Measurements from ENCODE around the gene SLC7A11.

The SLC7A11 gene

GRCh38 chr4:138262030-138262429, 19.9 kb upstream of the SLC7A11 start:
- no peak overlapping the region for H3K4me2 ChIP-seq
- no peak overlapping the region for H3K4me3 ChIP-seq (IDR thresholded peaks at IDR 0.05; ENCODE audit: insufficient read depth, low read depth, low read length)
- H2AFZ ChIP-seq (ENCODE audit: low read depth), result no peak overlapping the region

GRCh38 chr4:138259824-138260223, 17.7 kb upstream of the SLC7A11 start:
- Histone ChIP-seq H3K4me3 (IDR thresholded peaks at IDR 0.05; ENCODE audit: insufficient read depth, low read depth, low read length) (no peak overlapping the region), H3K79me2 (ENCODE audit: insufficient read depth, low read depth) (no peaks in the 10 kb centered on the region), H4K20me1 (ENCODE audit: insufficient read depth) (no peaks in the 10 kb centered on the region), H2AFZ (ENCODE audit: low read depth) (no peak overlapping the region), H3K27me3 (ENCODE audit: insufficient read depth, low read depth) (no peaks in the 10 kb centered on the region), H3K9ac (no peak overlapping the region), H3K4me1 (ENCODE audit: low read depth, poor library complexity, severe bottlenecking) (peaks cover 8% of the 10 kb centered on the region), H3K27ac (no peak overlapping the region), H3K4me2 (no peak overlapping the region), H3K36me3 (ENCODE audit: insufficient read depth) (no peaks in the 10 kb centered on the region)
- TF ChIP-seq, protein P1, sequence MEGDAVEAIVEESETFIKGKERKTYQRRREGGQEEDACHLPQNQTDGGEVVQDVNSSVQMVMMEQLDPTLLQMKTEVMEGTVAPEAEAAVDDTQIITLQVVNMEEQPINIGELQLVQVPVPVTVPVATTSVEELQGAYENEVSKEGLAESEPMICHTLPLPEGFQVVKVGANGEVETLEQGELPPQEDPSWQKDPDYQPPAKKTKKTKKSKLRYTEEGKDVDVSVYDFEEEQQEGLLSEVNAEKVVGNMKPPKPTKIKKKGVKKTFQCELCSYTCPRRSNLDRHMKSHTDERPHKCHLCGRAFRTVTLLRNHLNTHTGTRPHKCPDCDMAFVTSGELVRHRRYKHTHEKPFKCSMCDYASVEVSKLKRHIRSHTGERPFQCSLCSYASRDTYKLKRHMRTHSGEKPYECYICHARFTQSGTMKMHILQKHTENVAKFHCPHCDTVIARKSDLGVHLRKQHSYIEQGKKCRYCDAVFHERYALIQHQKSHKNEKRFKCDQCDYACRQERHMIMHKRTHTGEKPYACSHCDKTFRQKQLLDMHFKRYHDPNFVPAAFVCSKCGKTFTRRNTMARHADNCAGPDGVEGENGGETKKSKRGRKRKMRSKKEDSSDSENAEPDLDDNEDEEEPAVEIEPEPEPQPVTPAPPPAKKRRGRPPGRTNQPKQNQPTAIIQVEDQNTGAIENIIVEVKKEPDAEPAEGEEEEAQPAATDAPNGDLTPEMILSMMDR (conservative IDR thresholded peaks at IDR 0.05; ENCODE audit: low read depth, low read length), result no peak

More at GRCh38 chr4:138262030-138262429, 19.9 kb upstream of the SLC7A11 start:
- no peak overlapping the region for H3K27ac ChIP-seq
- H3K4me1 ChIP-seq (ENCODE audit: low read depth, poor library complexity, severe bottlenecking), result no peaks in the 10 kb centered on the region
- no peaks in the 10 kb centered on the region for H3K79me2 ChIP-seq (ENCODE audit: insufficient read depth, low read depth)
- H3K27me3 ChIP-seq (ENCODE audit: insufficient read depth, low read depth), result no peaks in the 10 kb centered on the region
- H3K9ac ChIP-seq, result no peak overlapping the region
- TF ChIP-seq, protein P1 (conservative IDR thresholded peaks at IDR 0.05; ENCODE audit: low read depth, low read length), result no peak
- H3K36me3 ChIP-seq (ENCODE audit: insufficient read depth), result no peaks in the 10 kb centered on the region
- no peaks in the 10 kb centered on the region for H4K20me1 ChIP-seq (ENCODE audit: insufficient read depth)

DNA sequence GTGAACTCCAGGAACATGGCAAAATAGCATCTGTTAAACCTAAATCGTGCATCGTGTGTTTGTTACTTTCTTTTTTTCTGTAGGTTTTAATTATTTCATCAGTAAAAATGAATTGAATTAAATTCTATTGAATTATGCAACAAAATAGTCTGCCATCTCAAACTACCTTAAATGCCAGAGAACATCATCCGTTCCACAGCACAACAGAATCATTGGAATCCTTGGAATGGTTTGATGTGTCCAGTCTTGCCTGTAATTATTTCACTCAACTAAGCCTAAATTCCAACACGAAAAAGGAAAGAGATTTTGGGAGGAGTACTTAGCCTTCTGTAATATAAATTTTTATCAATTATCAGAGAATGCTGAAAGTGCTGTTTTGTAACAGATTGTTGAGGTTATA, 17.1 kb upstream of the SLC7A11 start:
- Histone ChIP-seq H3K9ac (no peak overlapping the region), H3K4me1 (ENCODE audit: low read depth, poor library complexity, severe bottlenecking) (peaks cover 13% of the 10 kb centered on the region), H3K36me3 (ENCODE audit: insufficient read depth) (no peaks in the 10 kb centered on the region), H3K27me3 (ENCODE audit: insufficient read depth, low read depth) (no peaks in the 10 kb centered on the region), H3K27ac (no peak overlapping the region), H3K79me2 (ENCODE audit: insufficient read depth, low read depth) (no peaks in the 10 kb centered on the region), H2AFZ (ENCODE audit: low read depth) (no peak overlapping the region), H4K20me1 (ENCODE audit: insufficient read depth) (no peaks in the 10 kb centered on the region), H3K4me2 (no peak overlapping the region), H3K4me3 (IDR thresholded peaks at IDR 0.05; ENCODE audit: insufficient read depth, low read depth, low read length) (no peak overlapping the region)
- TF ChIP-seq, protein P1 (conservative IDR thresholded peaks at IDR 0.05; ENCODE audit: low read depth, low read length), result no peak

DNA sequence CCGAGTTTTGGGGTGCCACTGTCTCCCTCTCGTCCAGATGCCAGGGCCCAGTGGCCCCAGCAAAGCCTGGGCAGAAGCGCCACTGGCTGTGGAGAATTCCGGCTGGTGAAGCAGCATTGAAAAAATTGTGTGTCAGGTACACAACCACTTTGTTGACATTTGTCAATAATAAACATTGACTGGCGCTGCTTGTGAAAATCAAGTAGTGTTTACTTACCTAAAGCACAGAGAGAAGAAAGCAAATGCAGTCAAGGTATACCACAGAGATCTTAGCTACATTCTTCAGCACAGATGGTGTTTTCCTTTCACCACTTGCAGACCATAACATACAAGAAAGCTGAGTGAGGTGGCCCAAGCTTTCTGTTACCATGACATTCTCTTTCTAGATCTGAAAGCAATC, 14.5 kb upstream of the SLC7A11 start:
- H3K4me3 ChIP-seq (IDR thresholded peaks at IDR 0.05; ENCODE audit: insufficient read depth, low read depth, low read length), result no peak overlapping the region
- no peak overlapping the region for H3K27ac ChIP-seq
- no peaks in the 10 kb centered on the region for H3K36me3 ChIP-seq (ENCODE audit: insufficient read depth)
- H3K27me3 ChIP-seq (ENCODE audit: insufficient read depth, low read depth), result no peaks in the 10 kb centered on the region
- H4K20me1 ChIP-seq (ENCODE audit: insufficient read depth), result no peaks in the 10 kb centered on the region
- TF ChIP-seq, protein P1 (conservative IDR thresholded peaks at IDR 0.05; ENCODE audit: low read depth, low read length), result no peak
- no peaks in the 10 kb centered on the region for H3K79me2 ChIP-seq (ENCODE audit: insufficient read depth, low read depth)
- H3K4me2 ChIP-seq, result no peak overlapping the region
- no peak overlapping the region for H2AFZ ChIP-seq (ENCODE audit: low read depth)
- peaks cover 13% of the 10 kb centered on the region for H3K4me1 ChIP-seq (ENCODE audit: low read depth, poor library complexity, severe bottlenecking)
- no peak overlapping the region for H3K9ac ChIP-seq

Measured in KMS-11 (cell line).